Measurements from ENCODE around the gene RPL27. TPM values are rescaled to one million over a fixed set of nuclear protein-coding genes. Genes with fewer than 3 reads are reported as not detected.

RPL27 gene
- total and polyA plus RNA-seq, 2 of the 13 experiments (the other 11 are each of a cell fraction or from before 2014, with no cell fraction given), result 1,585 to 5,840 TPM

GRCh38 chr17:42997984-42998938, at the start of gene RPL27 (continued):
- TF ChIP-seq SRSF9 (IDR thresholded peaks at IDR 0.05; ENCODE audit: borderline replicate concordance, insufficient read depth, low read depth, low read length, poor library complexity, severe bottlenecking) (no peak), ADNP (CRISPR knock-in tag; IDR thresholded peaks at IDR 0.05) (no peak), ZNF766 (CRISPR knock-in tag; IDR thresholded peaks at IDR 0.05; ENCODE audit: borderline replicate concordance) (peak; percentile 94), YY1 (IDR thresholded peaks at IDR 0.05; ENCODE audit: insufficient read depth, insufficient replicate concordance, low read depth, low read length) (peak; percentile 82), ZNF260 (CRISPR knock-in tag; IDR thresholded peaks at IDR 0.05; ENCODE audit: borderline replicate concordance, low read depth) (no peak), PBX2 (CRISPR knock-in tag; IDR thresholded peaks at IDR 0.05) (no peak; the same call in 1 of the 2 replicates), NRL (CRISPR knock-in tag; IDR thresholded peaks at IDR 0.05; ENCODE audit: borderline replicate concordance) (peak; percentile 99), ZBTB20 (CRISPR knock-in tag; IDR thresholded peaks at IDR 0.05; ENCODE audit: borderline replicate concordance, low read depth) (peak; percentile 95), ZNF33A (CRISPR knock-in tag; IDR thresholded peaks at IDR 0.05; ENCODE audit: borderline replicate concordance) (peak; percentile 91; the same call in 1 of the 2 replicates), ZBTB26 (CRISPR knock-in tag; IDR thresholded peaks at IDR 0.05; ENCODE audit: borderline replicate concordance) (peak; percentile 90), SP5 (CRISPR knock-in tag; IDR thresholded peaks at IDR 0.05; ENCODE audit: borderline replicate concordance, low read depth) (peak; percentile 96), ZSCAN30 (CRISPR knock-in tag; IDR thresholded peaks at IDR 0.05) (no peak), HMGXB4 (CRISPR knock-in tag; IDR thresholded peaks at IDR 0.05; ENCODE audit: borderline replicate concordance in 1 of 2, low read depth in 1 of 2) (peak; percentile 97), U2AF2 (IDR thresholded peaks at IDR 0.05; ENCODE audit: low read depth, low read length) (0 out of 2 replicates have a peak, but pooled peaks have one; percentile 89), ZFP82 (CRISPR knock-in tag; IDR thresholded peaks at IDR 0.05; ENCODE audit: borderline replicate concordance) (peak; percentile 83), AKNA (CRISPR knock-in tag; IDR thresholded peaks at IDR 0.05; ENCODE audit: borderline replicate concordance) (no peak)

Data from HepG2 (cell line).